Heart right ventricle (tissue), 16 donors: ENCODE measurements around the gene RPA3. TPM values are rescaled to one million over a fixed set of nuclear protein-coding genes. Genes with fewer than 3 reads are reported as not detected.

Experiments
- ATAC-seq, 8 donors: fragments of 200-7000 bp; cut with Tn5 transposase; one replicate each; pipeline ENCODE4 v1.9.1; 2020; ENCODE audit warnings: mild to moderate bottlenecking in 8 of 8, moderate library complexity in 8 of 8, moderate number of reproducible peaks in 1 of 8
- DNase-seq, 2 donors: peaks; one replicate each; pipeline ENCODE4 v3.0.0-alpha.2; 2020
- H3K27ac ChIP-seq, 10 donors: fragments of 200-600 bp; sonication (generic) in 2 of 10; one replicate each; pipeline versions ENCODE4 v1.5.0 to v1.8.0; 2020 to 2022; ENCODE audit warnings: mild to moderate bottlenecking in 3 of 10
- H3K27me3 ChIP-seq, 7 donors: fragments of 200-600 bp; one replicate each; pipeline ENCODE4 v1.8.0; 2021 to 2022; ENCODE audit warnings: mild to moderate bottlenecking in 2 of 7
- H3K36me3 ChIP-seq, 9 donors: fragments of 200-600 bp; sonication (generic) in 1 of 9; one replicate each; pipeline versions ENCODE4 v1.5.0 to v1.8.0; 2020 to 2022; ENCODE audit warnings: mild to moderate bottlenecking in 2 of 9
- H3K4me1 ChIP-seq, 9 donors: fragments of 200-600 bp; sonication (generic) in 1 of 9; one replicate each; pipeline versions ENCODE4 v1.5.0 to v1.8.0; 2020 to 2022; ENCODE audit warnings: mild to moderate bottlenecking in 4 of 9
- H3K4me3 ChIP-seq, 10 donors: fragments of 200-600 bp; sonication (generic) in 2 of 10; one replicate each; pipeline versions ENCODE4 v1.5.0 to v1.8.0; 2020 to 2022; ENCODE audit warnings: mild to moderate bottlenecking in 7 of 10, moderate library complexity in 2 of 10
- H3K9me3 ChIP-seq, 11 donors: fragments of 200-600 bp in 10 of 11; sonication (generic) in 2 of 11; one replicate each; pipeline versions ENCODE4 v1.5.0 to v1.8.0; 2013 to 2022; ENCODE audit warnings: mild to moderate bottlenecking in 2 of 11, control low read depth in 1 of 11, moderate library complexity in 1 of 11
- CTCF ChIP-seq, 9 donors: fragments of 200-600 bp; sonication (generic) in 2 of 9; IDR thresholded peaks; one replicate each; pipeline versions ENCODE4 v1.5.0 to v1.8.0; 2021 to 2022; ENCODE audit warnings: antibody characterized with exemption in 9 of 9, mild to moderate bottlenecking in 5 of 9, moderate library complexity in 1 of 9
- WGBS, 2 donors: extraction: QIAGEN DNeasy Blood & Tissue Kit; methylation state at CpG; one replicate each; pipeline ENCODE4 v1.1.7; 2013; ENCODE audit warnings: inconsistent platforms in 1 of 2; 5-methylcytosine and 5-hydroxymethylcytosine counted together
- intact Hi-C, 10 donors: fragments of 100-400 bp; cut with DNase I; formaldehyde crosslinking; loops; one replicate each; pipeline versions ENCODE4 v1.11.1 to v1.14.2; 2022
- polyA plus RNA-seq, 2 donors: library from polyadenylated mRNA; stranded (reverse); fragments of 200-250 nt; gene quantifications; one replicate each; pipeline ENCODE4 v1.2.3, GENCODE V29; 2013
- total RNA-seq, 10 donors: library from RNA; stranded (reverse); fragmentation: NEBNext Ultra II Directional in 3 of 10; extraction: Animal tissue kit (Norgen Biotek cat#: 25700) in 3 of 10; gene quantifications; one replicate each; pipeline versions ENCODE4 v1.2.1 to v1.2.4, GENCODE V29; 2021 to 2023
- donor health status: Arrhythmogenic right ventricular cardiomyopathy.
- donor health status: ischemic (EF 13 %, LVEDD 7.1; RV severe dilation, severe dysfunction).
- donor health status: healthy with polysubstance abuse.
- donor health status: DM: no; HTN: yes; CAD: no.
- donor health status: DM: no; HTN: no; CAD: no.
- donor health status: ischemic (EF 25% LVEDD 6.9; RV normal size, moderate dysfunction).
- donor health status: ischemic (EF 25% LVEDD 5.7; RV mildly dilated, moderate dysfunction).
- donor health status: healthy.
- donor health status: DM: yes; HTN: yes; CAD: no.
- donor health status: Ischemic cardiomyopathy.
- donor health status: ischemic (EF 35%, LVEDD 5.7; RV mildly dilated, moderate dysfunction).
- donor health status: nonischemic (EF 11% LVEDD 7.7; RV severe dilation, severe dysfunction).
- donor health status: DM: yes; HTN: yes; CAD: no.
- donor health status: PGD.
- donor health status: ischemic (EF 29% LVEDD 5.4; RV normal size, mild dysfunction).
- donor health status: nonischemic (EF 23%, LVEDD 6.1; RV moderate dilation, normal function).

RPA3 gene
- total and polyA plus RNA-seq, 12 donors: 15.9 to 25.9 (median 22.1) TPM

GRCh38 chr7:7738622-7739021 lies 20.2 kb upstream of the RPA3 start:
- DNase-seq (no peak), ATAC-seq (no peak)
- Histone ChIP-seq H3K27me3 (no peaks in the 10 kb centered on the region), H3K4me1 (peaks cover 0 to 39% (median 11%) of the 10 kb centered on the region in 9 donors), H3K27ac (peak overlapping the region in 1 of 10 donors; percentile 2), H3K9me3 (no peaks in the 10 kb centered on the region), H3K36me3 (no peaks in the 10 kb centered on the region), H3K4me3 (no peak overlapping the region)
- no peak for TF ChIP-seq CTCF (IDR thresholded peaks at IDR 0.05)
- 87 to 88% methylated on average over 3 of the region's 3 CpGs for WGBS, 2 donors
- intact Hi-C loops: no loop called here

GRCh38 chr7:7738177-7738576 lies 19.8 kb upstream of the RPA3 start:
- Histone ChIP-seq H3K36me3 (no peaks in the 10 kb centered on the region), H3K4me1 (peaks cover 0 to 40% (median 11%) of the 10 kb centered on the region in 9 donors), H3K27ac (no peak overlapping the region), H3K9me3 (no peaks in the 10 kb centered on the region), H3K4me3 (no peak overlapping the region), H3K27me3 (no peaks in the 10 kb centered on the region)
- ATAC-seq (no peak), DNase-seq (no peak)
- WGBS, 2 donors: 93 to 97% methylated on average over 1 of the region's 1 CpG
- intact Hi-C loops: no loop called here
- no peak for TF ChIP-seq CTCF (IDR thresholded peaks at IDR 0.05)

- TF ChIP-seq CTCF (IDR thresholded peaks at IDR 0.05): no peak
- Histone ChIP-seq H3K4me1 (peaks cover 0 to 45% (median 11%) of the 10 kb centered on the region in 9 donors), H3K9me3 (no peaks in the 10 kb centered on the region), H3K27me3 (no peaks in the 10 kb centered on the region), H3K27ac (no peak overlapping the region), H3K4me3 (no peak overlapping the region), H3K36me3 (no peaks in the 10 kb centered on the region)
- no peak for DNase-seq
- intact Hi-C loops: no loop called here
- ATAC-seq: no peak
Observed at GRCh38 chr7:7737674-7738073, 19.3 kb upstream of the RPA3 start.

- Histone ChIP-seq H3K4me3 (no peak overlapping the region), H3K27me3 (no peaks in the 10 kb centered on the region), H3K9me3 (no peaks in the 10 kb centered on the region), H3K36me3 (no peaks in the 10 kb centered on the region), H3K4me1 (peaks cover 0 to 55% (median 18%) of the 10 kb centered on the region in 9 donors), H3K27ac (no peak overlapping the region)
- WGBS, 2 donors: 90 to 91% methylated on average over 2 of the region's 2 CpGs
- DNase-seq: no peak
- no peak for ATAC-seq
- no peak for TF ChIP-seq CTCF (IDR thresholded peaks at IDR 0.05)
- intact Hi-C loops: no loop called here
Observed at GRCh38 chr7:7736671-7737070, 18.3 kb upstream of the RPA3 start.
